ENCODE results near the gene SMAP2.
A peak's percentile ranks its signal among the peaks of the same experiment; 100 is the strongest.
"Not testable (repeated sequence)": the region's sequence is repeated elsewhere in the genome, so short reads cannot be mapped to it uniquely, and the experiment has no call there.

SMAP2 gene

DNA sequence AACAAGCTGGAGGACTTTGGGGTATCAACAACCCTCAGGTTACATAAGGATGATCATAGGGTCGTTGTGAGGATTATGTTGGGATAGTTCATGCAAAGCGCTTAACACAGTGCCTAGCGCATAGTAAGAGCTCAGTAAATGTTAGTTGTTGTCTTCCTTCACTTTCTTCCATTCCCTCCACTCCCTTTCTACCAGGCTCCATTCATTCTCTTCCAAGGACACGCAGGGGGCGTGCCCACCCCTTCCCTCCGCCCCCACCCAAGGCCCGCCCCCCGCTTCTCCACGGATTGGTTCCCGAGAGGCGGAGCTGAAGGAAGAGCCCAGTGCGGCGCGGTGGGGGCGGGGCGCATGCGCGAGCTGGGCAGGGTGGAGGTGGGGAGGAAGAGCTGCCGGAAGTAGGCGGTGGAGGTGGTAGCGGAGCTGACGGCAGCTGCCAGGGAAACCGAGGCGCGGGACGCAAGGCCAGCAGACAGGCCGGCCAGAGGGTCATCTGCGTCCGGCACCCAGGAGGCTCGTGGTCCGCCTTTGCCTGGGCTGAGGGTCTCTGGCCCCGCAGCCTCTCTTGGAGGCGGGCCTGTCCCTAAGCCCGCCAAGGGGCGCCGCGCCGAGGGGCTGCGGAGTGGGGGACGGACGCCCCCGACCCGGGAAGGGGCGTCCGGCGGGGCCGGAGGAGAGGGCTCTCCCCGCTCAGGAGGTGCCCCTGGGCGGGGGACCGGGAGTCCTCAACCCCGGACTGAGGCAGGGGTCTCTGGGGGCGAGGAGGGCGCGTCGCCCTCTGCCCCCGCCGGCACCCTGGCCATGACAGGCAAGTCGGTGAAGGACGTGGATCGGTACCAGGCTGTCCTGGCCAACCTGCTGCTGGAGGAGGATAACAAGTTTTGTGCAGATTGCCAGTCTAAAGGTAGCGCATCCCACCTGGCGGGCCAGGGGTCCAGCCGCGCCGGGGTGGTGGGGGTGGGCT is at the start of gene SMAP2:
Gene SMAP2 (plus strand): TSS at position 405 of the 961 bp plus-strand sequence. CDS start 394 bp downstream, at position 799.
- H2AFZ ChIP-seq (ENCODE audit: low read depth) = peak within 1 kb of the TSS; percentile 86
- H3K27me3 ChIP-seq (ENCODE audit: insufficient read depth, low read depth) = no peaks in the 10 kb centered on the region
- peak within 1 kb of the TSS; percentile 59 for H3K4me3 ChIP-seq (IDR thresholded peaks at IDR 0.05; ENCODE audit: insufficient read depth, low read depth, low read length)
- H3K36me3 ChIP-seq (ENCODE audit: insufficient read depth) = no peaks in the 10 kb centered on the region
- TF ChIP-seq, protein P1, sequence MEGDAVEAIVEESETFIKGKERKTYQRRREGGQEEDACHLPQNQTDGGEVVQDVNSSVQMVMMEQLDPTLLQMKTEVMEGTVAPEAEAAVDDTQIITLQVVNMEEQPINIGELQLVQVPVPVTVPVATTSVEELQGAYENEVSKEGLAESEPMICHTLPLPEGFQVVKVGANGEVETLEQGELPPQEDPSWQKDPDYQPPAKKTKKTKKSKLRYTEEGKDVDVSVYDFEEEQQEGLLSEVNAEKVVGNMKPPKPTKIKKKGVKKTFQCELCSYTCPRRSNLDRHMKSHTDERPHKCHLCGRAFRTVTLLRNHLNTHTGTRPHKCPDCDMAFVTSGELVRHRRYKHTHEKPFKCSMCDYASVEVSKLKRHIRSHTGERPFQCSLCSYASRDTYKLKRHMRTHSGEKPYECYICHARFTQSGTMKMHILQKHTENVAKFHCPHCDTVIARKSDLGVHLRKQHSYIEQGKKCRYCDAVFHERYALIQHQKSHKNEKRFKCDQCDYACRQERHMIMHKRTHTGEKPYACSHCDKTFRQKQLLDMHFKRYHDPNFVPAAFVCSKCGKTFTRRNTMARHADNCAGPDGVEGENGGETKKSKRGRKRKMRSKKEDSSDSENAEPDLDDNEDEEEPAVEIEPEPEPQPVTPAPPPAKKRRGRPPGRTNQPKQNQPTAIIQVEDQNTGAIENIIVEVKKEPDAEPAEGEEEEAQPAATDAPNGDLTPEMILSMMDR (conservative IDR thresholded peaks at IDR 0.05; ENCODE audit: low read depth, low read length) = no peak
- peak within 1 kb of the TSS; percentile 83 for H3K27ac ChIP-seq
- H4K20me1 ChIP-seq (ENCODE audit: insufficient read depth) = no peaks in the 10 kb centered on the region
- peak within 1 kb of the TSS; percentile 82 for H3K9ac ChIP-seq
- peaks cover 50% of the 10 kb centered on the region for H3K79me2 ChIP-seq (ENCODE audit: insufficient read depth, low read depth)
- peak within 1 kb of the TSS; percentile 90 for H3K4me2 ChIP-seq
- H3K4me1 ChIP-seq (ENCODE audit: low read depth, poor library complexity, severe bottlenecking) = peaks cover 25% of the 10 kb centered on the region

DNA sequence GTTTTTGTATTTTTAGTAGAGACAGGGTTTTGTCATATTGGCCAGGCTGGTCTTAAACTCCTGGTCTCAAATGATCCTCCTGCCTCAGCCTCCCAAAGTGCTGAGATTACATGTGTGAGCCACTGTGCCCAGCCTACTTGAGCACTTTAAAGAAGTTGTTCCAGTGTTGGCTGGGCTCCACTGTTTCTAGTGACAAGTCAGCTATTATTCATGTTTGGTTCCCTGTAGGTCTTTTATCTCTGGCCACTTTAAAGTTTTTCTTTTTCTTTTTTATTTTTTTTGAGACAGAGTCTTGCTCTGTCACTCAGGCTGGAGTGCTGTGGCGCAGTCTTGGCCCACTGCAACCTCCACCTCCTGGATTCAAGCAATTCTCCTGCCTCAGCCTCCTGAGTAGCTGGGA is 42.1 kb upstream of the SMAP2 start:
- not testable (repeated sequence) for H3K27me3 ChIP-seq (ENCODE audit: insufficient read depth, low read depth); H3K4me2 ChIP-seq; H3K4me3 ChIP-seq (IDR thresholded peaks at IDR 0.05; ENCODE audit: insufficient read depth, low read depth, low read length); H3K79me2 ChIP-seq (ENCODE audit: insufficient read depth, low read depth); H4K20me1 ChIP-seq (ENCODE audit: insufficient read depth); H3K27ac ChIP-seq; H3K36me3 ChIP-seq (ENCODE audit: insufficient read depth); H2AFZ ChIP-seq (ENCODE audit: low read depth); H3K4me1 ChIP-seq (ENCODE audit: low read depth, poor library complexity, severe bottlenecking); H3K9ac ChIP-seq

DNA sequence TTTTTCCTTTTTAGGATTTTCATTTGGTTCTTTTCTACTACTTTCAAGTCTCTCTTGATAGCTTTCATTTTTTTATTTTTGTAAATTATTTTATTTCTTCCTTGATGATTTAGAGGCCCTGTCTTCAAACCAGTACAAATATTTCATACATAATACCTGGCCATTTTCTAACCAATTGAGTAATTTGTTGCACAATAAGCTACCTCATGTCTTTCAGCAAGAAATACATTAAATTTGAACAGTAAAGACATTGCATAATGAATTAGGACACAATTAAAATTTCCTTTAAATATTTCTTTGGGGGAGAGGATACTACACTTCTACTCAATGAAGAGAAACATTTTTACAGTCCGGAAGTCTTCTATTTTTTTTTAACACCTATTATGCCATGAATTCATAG is 40.8 kb upstream of the SMAP2 start:
- Histone ChIP-seq H2AFZ (ENCODE audit: low read depth) (no peak overlapping the region), H3K27ac (no peak overlapping the region), H4K20me1 (ENCODE audit: insufficient read depth) (no peaks in the 10 kb centered on the region), H3K4me3 (IDR thresholded peaks at IDR 0.05; ENCODE audit: insufficient read depth, low read depth, low read length) (no peak overlapping the region), H3K27me3 (ENCODE audit: insufficient read depth, low read depth) (no peaks in the 10 kb centered on the region), H3K36me3 (ENCODE audit: insufficient read depth) (no peaks in the 10 kb centered on the region), H3K4me1 (ENCODE audit: low read depth, poor library complexity, severe bottlenecking) (no peaks in the 10 kb centered on the region), H3K9ac (no peak overlapping the region), H3K79me2 (ENCODE audit: insufficient read depth, low read depth) (no peaks in the 10 kb centered on the region), H3K4me2 (no peak overlapping the region)
- TF ChIP-seq, protein P1 (conservative IDR thresholded peaks at IDR 0.05; ENCODE audit: low read depth, low read length) = no peak

GRCh38 chr1:40337443-40337842 is 36.1 kb upstream of the SMAP2 start:
- Histone ChIP-seq H3K4me2 (no peak overlapping the region), H3K9ac (no peak overlapping the region), H3K36me3 (ENCODE audit: insufficient read depth) (no peaks in the 10 kb centered on the region), H4K20me1 (ENCODE audit: insufficient read depth) (no peaks in the 10 kb centered on the region), H3K27ac (no peak overlapping the region), H3K79me2 (ENCODE audit: insufficient read depth, low read depth) (no peaks in the 10 kb centered on the region), H3K4me1 (ENCODE audit: low read depth, poor library complexity, severe bottlenecking) (peaks cover 10% of the 10 kb centered on the region), H2AFZ (ENCODE audit: low read depth) (no peak overlapping the region), H3K27me3 (ENCODE audit: insufficient read depth, low read depth) (no peaks in the 10 kb centered on the region), H3K4me3 (IDR thresholded peaks at IDR 0.05; ENCODE audit: insufficient read depth, low read depth, low read length) (no peak overlapping the region)
- TF ChIP-seq, protein P1 (conservative IDR thresholded peaks at IDR 0.05; ENCODE audit: low read depth, low read length) = no peak
